K562 (cell line): ENCODE data around the gene DVL3. TPM values are rescaled to one million over a fixed set of nuclear protein-coding genes. Genes with fewer than 3 reads are reported as not detected.

Experiments used
- BRCA1 ChIP-seq, 2 experiments: fragments of 450-650 bp in 1 of 2; sonication (generic) in 1 of 2; formaldehyde crosslinking in 1 of 2; IDR thresholded peaks; 2 replicates each; pipeline versions ENCODE4 v1.5.0 to v1.6.1; 2017 to 2020; ENCODE audit warnings: mild to moderate bottlenecking in 1 of 2, missing genetic modification reagents in 1 of 2
- CBFA2T3 ChIP-seq: fragments of 450-650 bp; IDR thresholded peaks from 2 replicates; pipeline ENCODE4 v1.6.1; 2017
- CCAR2 ChIP-seq: fragments of 200-400 bp; formaldehyde crosslinking; IDR thresholded peaks from 2 replicates; pipeline ENCODE4 v1.6.1; 2017; ENCODE audit warnings: mild to moderate bottlenecking, low read depth, low read length
- ETS1 ChIP-seq: conservative IDR thresholded peaks from 2 replicates; pipeline ENCODE4 v1.6.1; 2011; ENCODE audit warnings: low read depth, mild to moderate bottlenecking, low read length; ENCODE audit not compliant: control insufficient read depth
- FOXA1 ChIP-seq: fragments of 450-650 bp; IDR thresholded peaks from 2 replicates; pipeline ENCODE4 v1.6.1; 2016; ENCODE audit warnings: mild to moderate bottlenecking, borderline replicate concordance
- GABPA ChIP-seq: fragments of 200-800 bp; sonication (Bioruptor generic); conservative IDR thresholded peaks from 2 replicates; pipeline ENCODE4 v1.6.1; 2016; ENCODE audit warnings: low read depth, missing genetic modification characterization, missing compliant biosample characterization
- GATAD2A ChIP-seq: fragments of 450-650 bp; IDR thresholded peaks from 2 replicates; pipeline ENCODE4 v1.6.1; 2017
- MCM5 ChIP-seq: fragments of 450-650 bp; IDR thresholded peaks from 2 replicates; pipeline ENCODE4 v1.6.1; 2016; ENCODE audit warnings: low read depth
- MLX ChIP-seq, 2 experiments: fragments of 450-650 bp in 1 of 2; sonication (generic) in 1 of 2; formaldehyde crosslinking; conservative IDR thresholded peaks; 2 replicates each; pipeline versions ENCODE4 v1.4.0 to v1.8.1; 2020 to 2022; ENCODE audit warnings: mild to moderate bottlenecking in 1 of 2, missing genetic modification reagents in 1 of 2
- SETDB1 ChIP-seq: IDR thresholded peaks from one replicate; pipeline ENCODE4 v1.6.1; 2012; ENCODE audit warnings: low read length, control low read depth, inconsistent platforms
- SLC30A9 ChIP-seq: fragments of 250-450 bp; sonication (Bioruptor Pico); IDR thresholded peaks from 2 replicates; pipeline ENCODE4 v1.8.0; 2022; ENCODE audit warnings: mild to moderate bottlenecking, moderate library complexity
- SMARCC2 ChIP-seq: fragments of 450-650 bp; IDR thresholded peaks from 2 replicates; pipeline ENCODE4 v1.6.1; 2017; ENCODE audit warnings: antibody characterized with exemption, moderate library complexity, mild to moderate bottlenecking, low read depth
- SNIP1 ChIP-seq: fragments of 450-650 bp; IDR thresholded peaks from 2 replicates; pipeline ENCODE4 v1.7.1; 2017; ENCODE audit warnings: low read depth, mild to moderate bottlenecking
- SOX6 ChIP-seq: fragments of 450-650 bp; IDR thresholded peaks from 2 replicates; pipeline ENCODE4 v1.6.1; 2014; ENCODE audit warnings: mild to moderate bottlenecking
- WHSC1 ChIP-seq: IDR thresholded peaks from one replicate; pipeline ENCODE4 v1.6.1; 2012; ENCODE audit warnings: low read length, control low read depth, inconsistent platforms
- ZBTB40 ChIP-seq, 2 experiments: fragments of 450-650 bp in 1 of 2; sonication (generic) in 1 of 2; formaldehyde crosslinking in 1 of 2; IDR thresholded peaks; 2 replicates each; pipeline versions ENCODE4 v1.7.1 to v1.9.0; 2016 to 2022; ENCODE audit warnings: inconsistent platforms in 1 of 2, mild to moderate bottlenecking in 1 of 2, missing genetic modification reagents in 1 of 2
- ZBTB7A ChIP-seq: IDR thresholded peaks from 2 replicates; pipeline ENCODE4 v1.6.1; 2011; ENCODE audit warnings: low read depth, mild to moderate bottlenecking, low read length, moderate library complexity, borderline replicate concordance; ENCODE audit not compliant: control insufficient read depth
- ZNF431 ChIP-seq: sonication (generic); formaldehyde crosslinking; IDR thresholded peaks from 2 replicates; pipeline ENCODE4 v1.8.0; 2022; ENCODE audit warnings: mild to moderate bottlenecking, missing genetic modification reagents
- polyA plus RNA-seq, 8 experiments: library from polyadenylated mRNA; depleted of rRNA in 4 of 8; stranded (reverse) in 5 of 8; unstranded in 3 of 8; fragments of >200 nt; fragmentation: Nextera tagmentation in 2 of 8; fragmentation: Illumina TruSeq in 1 of 8; extraction: Ambion mirVana in 2 of 8; extraction: Trizol in 1 of 8; gene quantifications; 2 replicates each; pipeline versions ENCODE4 v1.2.1 to v1.2.3, GENCODE V29; 2011 to 2014; ENCODE audit warnings: inconsistent platforms in 1 of 8, missing spikeins in 1 of 8
- total RNA-seq, 7 experiments: library from RNA; depleted of rRNA in 6 of 7; stranded (reverse); fragments of >200 nt in 6 of 7; fragmentation: Illumina TruSeq in 2 of 7; extraction: Trizol in 2 of 7; gene quantifications; 2 replicates each; pipeline versions ENCODE4 v1.2.1 to v1.2.3, GENCODE V29; 2011 to 2021; ENCODE audit warnings: low replicate concordance in 1 of 7

The DVL3 gene
- total and polyA plus RNA-seq, 9 of the 15 experiments (the other 6 are each of a cell fraction or from before 2014, with no cell fraction given), result 3.1 to 57.9 (median 20.1) TPM

GRCh38 chr3:184154885-184155643 is at the start of gene DVL3 (continued):
- TF ChIP-seq ZBTB40 (IDR thresholded peaks at IDR 0.05) (no peak), ZBTB40 (CRISPR knock-in tag; IDR thresholded peaks at IDR 0.05) (no peak), CCAR2 (no peak), WHSC1 (no peak), ZNF431 (CRISPR knock-in tag) (no peak), ETS1 (no peak; the same call in 1 of the 2 replicates), SOX6 (no peak), SLC30A9 (CRISPR knock-in tag) (no peak), SNIP1 (no peak), GABPA (tag) (peak; percentile 94), SMARCC2 (no peak), MLX (CRISPR knock-in tag; conservative IDR thresholded peaks at IDR 0.05) (no peak), ZBTB7A (no peak), CBFA2T3 (no peak), GATAD2A (no peak), MCM5 (no peak), SETDB1 (no peak), BRCA1 (IDR thresholded peaks at IDR 0.05) (no peak), BRCA1 (CRISPR knock-in tag; IDR thresholded peaks at IDR 0.05) (no peak), FOXA1 (no peak)
